GM18520 (cell line): Measurements from ENCODE around the gene DHX40.
"Not testable (repeated sequence)": the region's sequence is repeated elsewhere in the genome, so short reads cannot be mapped to it uniquely, and the experiment has no call there.

ENCODE experiments used
- ATAC-seq: cut with Tn5 transposase; IDR thresholded peaks from one replicate; pipeline ENCODE4 v1.9.1; 2021; ENCODE audit not compliant: unreplicated experiment

Gene DHX40

DNA sequence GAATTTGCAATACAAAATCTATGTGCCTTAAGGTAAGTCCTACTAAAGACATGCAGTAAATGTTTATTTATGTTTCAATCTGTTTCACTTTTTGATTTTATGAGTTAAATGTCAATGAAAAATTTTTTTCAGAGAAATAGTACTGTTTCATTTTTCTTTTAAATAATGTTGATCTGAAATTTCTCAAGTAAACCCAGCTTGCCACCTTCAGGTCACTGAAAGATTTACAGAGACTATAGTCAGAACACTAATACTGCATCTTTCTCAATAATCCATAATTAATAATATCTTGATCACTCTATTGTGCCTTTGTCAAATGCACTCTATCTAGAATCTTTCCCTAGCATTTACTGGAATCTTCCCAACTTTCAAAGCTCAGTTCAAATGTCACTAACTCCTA, 6.5 kb upstream of the DHX40 start:
- ATAC-seq: no peak

DNA sequence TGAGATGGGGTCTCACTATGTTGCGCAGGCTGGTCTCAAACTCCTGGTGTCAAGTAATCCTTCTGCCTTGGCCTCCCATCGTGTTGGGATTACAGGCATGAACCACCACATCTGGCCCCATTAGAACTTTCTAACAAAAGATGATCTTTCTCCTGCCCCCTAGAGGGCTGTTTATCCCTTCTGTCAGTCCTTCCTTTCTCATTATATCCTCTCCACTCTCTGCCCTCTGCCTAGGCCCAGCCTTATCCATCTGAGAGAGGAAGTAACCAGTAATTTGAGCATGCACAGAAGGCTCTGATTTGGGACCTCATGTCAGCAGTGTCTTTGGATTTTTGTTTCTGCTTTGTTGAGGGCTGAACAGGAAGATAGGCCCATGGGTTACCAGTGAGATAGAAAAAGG, 4.4 kb upstream of the DHX40 start:
- no peak for ATAC-seq

DNA sequence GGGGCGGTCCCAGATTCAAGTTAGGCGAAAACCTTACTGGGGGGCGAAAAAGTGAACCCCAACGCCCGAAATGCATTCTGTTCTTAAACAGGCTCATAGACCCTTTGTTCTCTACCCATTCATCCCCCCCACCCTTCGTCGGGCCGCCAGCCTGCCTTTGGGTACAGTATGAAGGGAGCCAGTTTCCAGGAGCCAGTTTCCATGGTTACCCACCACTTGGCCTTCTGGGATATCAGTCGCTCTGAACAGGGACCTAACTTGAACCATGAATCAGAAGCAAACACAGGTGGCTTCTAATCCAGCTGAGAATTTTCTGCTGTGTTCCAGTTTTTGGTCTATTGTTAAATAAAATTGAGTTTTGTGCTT, 532 bp downstream of the DHX40 start:
- no peak for ATAC-seq

DNA sequence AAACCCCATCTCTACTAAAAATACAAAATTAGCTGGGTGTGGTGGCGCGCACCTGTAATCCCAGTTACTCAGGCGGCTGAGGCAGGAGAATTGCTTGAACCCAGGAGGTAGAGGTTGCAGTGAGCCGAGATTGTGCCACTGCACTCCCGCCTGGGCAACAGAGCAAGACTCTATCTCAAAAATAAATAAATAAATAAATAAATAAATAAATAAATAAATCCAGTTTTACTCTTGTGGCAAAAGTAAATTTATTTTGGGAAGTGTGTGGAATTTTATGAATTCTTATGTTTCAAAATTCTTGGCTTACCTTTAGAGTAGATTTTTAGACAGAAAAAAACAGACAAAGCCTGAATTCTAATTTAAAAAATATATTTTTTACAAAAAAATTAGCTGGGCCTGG, 3.7 kb downstream of the DHX40 start:
- not testable (repeated sequence) for ATAC-seq

DNA sequence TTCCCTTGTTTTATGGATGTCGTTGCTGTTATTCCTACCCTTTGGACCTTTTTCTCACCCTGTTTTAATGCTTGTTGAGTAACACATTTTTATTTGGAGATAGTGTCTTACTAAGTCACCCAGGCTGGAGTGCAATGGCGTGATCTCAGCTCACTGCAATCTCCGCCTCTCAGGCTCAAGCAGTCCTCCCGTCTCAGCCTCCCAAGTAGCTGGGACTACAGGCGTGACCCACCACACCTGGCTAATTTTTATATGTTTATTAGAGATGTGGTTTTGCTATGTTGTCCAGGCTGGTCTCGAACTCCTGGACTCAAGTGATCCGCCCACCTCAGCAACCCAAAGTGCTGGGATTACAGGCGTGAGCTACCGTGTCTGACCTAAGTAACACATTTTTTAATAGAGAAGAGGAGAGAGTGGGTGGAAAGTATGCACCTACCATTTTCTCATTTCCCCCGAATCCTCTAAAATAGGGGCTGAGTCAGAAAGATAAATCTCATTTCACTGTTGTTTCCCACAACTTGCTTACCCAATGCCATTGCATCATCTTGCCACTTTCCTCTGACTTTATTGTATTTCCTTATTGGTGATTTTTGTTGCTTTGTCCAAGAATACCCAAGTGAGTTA, 7.0 kb downstream of the DHX40 start:
- no peak for ATAC-seq

DNA sequence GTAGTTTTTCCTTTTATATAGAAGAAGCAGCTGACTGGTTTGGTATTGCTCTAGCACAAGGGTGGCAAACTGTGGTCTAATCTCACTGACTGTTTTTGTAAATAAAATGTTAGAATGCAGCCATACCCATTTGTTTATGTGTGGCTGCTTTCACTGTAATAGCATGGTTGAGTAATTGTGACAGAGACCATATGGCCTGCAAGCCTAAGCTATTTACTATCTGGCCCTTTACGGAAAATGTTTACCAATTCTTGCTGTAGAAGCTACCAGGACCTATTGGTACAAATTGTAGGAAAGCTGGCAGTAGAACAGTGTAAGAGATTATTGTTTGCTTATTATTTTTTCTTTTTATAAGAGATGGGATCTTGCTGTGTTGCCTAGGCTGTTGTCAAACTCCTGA, 18.8 kb downstream of the DHX40 start:
- ATAC-seq: not testable (repeated sequence)

DNA sequence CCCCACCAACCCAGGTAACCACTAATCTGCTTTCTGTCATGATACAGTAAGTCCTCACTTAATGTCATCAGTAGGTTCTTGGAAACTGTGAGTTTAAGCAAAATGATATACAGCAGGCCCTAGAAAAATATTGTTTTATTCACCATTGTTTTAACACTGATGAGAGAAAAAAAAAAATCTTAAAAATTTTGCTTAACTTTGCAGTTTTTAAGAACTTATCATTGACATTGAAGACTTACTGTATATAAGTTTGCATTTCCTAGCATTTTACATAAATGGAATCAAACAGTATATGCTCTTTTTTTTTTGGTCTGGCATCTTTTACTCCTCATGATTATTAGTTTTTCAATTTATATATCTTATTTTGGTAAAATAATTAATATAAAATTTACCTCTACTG, 34.8 kb downstream of the DHX40 start:
- ATAC-seq: no peak

DNA sequence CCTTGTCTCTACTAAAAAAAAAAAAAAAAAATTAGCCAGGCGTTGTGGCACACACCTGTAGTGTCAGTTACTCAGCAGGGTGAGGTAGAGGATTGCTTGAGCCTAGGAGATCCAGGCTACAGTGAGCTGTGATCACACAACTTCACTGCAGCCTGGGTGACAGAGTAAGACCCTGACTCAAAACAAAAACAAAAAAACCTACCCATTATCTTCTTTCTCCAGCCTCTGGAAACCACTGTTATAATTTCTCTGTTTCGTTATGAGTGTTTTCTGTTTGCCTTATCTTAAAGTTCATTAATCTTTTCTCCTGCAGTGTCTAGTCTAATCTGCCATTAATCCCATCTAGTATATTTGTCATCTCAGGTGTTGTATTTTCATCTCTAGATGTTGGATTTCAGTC, 35.7 kb downstream of the DHX40 start:
- ATAC-seq: no peak

DNA sequence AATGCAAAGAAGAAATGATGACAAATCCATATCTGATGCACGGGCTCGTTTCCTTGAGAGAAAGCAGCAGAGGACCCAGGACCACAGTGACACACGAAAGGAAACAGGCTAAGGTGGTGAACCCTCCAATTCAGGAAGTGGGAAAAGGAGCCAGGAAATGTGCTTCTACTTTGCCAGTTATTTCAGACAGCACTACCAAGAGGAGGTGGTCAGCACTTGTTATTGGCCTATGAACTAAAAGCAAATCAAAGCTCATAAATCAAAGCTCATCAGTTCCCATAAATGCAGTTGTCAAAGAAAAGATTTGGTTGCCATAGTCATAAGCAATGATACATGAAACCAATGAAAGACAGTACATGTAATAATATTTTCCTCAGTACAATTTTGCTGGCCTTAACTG, 41.7 kb downstream of the DHX40 start:
- no peak for ATAC-seq

DNA sequence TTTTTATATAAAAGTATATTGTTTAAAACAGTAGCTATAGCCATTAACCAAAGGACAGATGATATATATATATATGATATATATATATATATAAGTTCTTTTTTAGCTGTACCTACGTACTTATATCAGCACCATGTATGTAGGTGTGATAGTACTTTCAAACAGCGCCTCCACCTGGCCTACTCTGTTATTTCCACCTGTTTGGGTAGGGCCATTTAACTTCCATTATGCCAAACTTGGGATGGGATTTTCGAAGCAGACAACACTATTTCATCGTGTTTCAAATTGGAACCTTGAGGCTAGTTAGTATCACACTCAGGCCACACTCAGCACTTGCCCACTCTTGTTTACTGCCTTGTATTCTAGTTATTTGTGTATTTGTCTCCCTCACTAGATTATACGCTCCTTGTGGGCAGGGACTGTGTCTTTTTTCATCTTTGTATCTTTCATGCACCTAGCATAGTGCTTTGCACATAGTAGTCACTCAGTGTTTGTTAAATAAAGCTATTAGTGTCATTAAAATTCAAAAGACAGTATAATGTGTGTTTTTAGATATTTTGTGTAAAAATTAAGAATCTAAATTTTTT, 42.5 kb downstream of the DHX40 start:
- ATAC-seq: no peak

DNA sequence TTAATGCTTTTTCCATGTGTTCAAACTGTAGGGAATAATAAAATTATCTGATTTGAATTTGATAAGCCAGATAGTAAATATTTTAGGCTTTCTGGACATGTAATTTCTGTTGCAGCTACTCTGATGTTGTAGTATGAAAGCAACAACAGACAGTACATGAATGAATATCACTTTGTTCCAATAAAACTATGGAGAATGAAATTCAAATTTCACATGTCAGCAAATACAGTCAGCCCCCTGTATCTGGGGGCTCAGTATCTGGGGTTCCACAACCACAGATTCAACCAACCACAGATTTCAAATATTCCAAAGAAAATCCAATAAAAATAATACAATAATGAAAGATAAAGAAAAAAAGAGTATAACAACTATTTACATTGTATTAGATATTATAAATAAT, 46.1 kb downstream of the DHX40 start:
- no peak for ATAC-seq

DNA sequence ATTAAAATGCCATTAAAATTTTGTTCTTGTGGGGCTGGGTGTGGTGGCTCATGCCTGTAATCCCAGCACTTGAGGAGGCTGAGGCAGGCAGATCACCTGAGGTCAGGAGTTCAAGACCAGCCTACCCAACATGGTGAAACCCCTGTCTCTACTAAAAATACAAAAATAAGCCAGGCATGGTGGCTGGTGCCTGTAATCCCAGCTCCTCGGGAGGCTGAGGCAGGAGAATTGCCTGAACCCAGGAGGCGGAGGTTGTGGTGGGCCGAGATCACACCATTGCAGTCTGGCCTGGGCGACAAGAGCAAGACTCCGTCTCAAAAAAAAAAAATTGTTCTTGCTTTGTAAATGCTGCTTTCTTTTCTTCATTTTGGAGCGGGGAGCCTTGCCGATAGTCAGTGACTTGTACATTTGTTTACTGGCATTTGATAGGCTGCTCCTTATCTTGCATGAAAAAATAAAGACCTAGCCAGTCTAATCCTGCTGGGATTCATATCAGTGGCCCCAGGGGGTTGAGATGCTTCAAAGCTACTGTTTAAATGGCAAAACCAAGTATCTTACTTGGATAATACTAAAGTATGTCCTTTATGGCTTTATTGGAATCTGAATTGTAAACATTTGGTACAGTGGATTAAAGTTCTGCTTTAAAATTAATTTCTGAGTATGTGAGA, 51.0 kb downstream of the DHX40 start:
- no peak for ATAC-seq

DNA sequence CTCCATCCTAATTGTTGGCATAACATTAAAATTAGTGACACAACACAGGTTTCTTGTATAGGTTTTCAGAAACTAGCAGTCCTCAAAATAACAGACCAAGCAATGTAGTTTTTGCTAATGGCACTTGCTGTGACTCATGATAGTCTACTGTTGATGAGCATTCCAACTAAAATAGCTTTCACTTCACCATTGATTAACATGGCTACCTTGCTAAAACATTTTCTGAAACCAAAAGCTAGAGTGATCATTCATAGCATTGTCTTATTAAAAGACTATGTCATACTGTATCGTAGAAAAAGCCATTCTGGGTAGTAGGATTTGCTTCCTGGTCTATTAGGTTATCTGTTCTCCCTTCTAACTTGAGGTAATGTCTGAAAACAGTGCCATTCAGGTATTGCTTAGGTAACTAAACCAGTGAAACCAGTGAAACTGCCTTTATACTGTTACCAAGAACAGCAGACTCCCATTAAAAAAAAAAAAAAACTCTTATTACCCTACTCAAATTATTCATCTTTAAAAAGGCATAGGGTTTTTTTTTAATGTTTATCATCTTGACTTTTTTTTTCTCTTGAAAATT, 51.8 kb downstream of the DHX40 start:
- no peak for ATAC-seq

DNA sequence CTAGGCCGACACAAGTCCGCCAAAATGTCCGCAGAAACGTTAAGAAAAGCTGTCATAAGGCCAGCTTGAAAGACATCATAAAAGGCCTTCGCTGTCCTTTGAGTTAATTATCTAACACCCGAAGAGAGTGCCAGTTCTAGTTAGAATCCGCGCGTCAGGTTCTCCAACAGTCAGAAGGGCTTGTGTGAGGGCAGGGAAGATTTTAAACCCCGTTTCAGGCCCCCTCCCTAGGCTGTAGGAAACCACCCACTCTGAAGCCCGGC, 53.6 kb downstream of the DHX40 start:
- ATAC-seq: no peak

DNA sequence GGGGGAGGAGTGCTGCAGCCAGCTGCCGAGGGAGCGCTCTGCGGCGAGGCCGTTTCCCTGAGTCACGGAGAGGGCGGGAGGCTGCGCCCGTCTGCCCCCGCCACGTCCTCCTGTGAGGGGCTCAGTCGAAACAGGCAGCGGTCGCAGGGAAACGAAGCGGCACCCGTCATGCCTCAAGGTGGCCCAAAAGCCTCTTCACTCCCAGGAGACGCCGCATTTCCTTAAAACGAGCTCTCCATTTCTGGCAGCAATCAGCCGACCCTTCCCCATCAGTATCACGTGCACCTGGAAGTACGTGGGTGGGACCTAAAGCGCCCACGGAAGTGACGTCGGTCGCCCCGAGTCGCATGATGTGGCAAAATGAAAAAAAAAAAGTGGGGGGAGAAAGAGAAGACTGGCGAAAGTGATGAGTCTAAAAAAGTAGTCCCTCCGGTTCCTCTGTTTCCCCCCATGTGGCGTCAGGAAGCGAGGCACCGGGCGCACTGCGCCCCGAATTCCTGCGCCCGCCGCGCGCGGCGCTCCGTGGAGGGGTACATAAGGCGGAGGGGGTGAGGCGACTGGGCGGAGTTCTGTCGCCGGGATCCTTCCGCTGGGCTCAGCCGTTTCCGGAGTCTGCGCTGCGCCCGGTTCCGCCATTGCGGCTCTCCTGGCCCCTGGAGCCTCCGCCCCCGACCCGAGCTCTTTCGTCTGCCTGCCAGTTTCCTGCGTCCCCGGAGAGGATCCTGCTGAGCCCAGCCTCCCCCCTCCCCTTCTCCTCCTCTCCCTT, 54.1 kb downstream of the DHX40 start, which contains the start of gene CLTC:
Gene CLTC, plus strand, starts transcription at position 598 of the 766 bp plus-strand sequence. CDS start 237 bp downstream, outside the sequence.
- ATAC-seq: peak; percentile 70

DNA sequence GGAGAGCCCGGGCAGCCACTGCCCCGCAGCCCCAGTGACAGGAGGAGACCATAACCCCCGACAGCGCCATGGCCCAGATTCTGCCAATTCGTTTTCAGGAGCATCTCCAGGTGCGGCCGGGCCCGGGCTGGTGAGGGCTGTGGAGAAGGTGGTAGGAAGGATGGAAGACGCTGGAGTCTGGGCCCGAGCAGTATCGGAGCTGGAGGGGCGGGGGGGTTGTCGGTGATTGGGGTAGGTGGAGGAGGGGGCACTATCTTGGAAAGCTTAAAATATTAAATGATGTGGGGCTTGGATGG, 54.6 kb downstream of the DHX40 start:
- ATAC-seq: no peak

DNA sequence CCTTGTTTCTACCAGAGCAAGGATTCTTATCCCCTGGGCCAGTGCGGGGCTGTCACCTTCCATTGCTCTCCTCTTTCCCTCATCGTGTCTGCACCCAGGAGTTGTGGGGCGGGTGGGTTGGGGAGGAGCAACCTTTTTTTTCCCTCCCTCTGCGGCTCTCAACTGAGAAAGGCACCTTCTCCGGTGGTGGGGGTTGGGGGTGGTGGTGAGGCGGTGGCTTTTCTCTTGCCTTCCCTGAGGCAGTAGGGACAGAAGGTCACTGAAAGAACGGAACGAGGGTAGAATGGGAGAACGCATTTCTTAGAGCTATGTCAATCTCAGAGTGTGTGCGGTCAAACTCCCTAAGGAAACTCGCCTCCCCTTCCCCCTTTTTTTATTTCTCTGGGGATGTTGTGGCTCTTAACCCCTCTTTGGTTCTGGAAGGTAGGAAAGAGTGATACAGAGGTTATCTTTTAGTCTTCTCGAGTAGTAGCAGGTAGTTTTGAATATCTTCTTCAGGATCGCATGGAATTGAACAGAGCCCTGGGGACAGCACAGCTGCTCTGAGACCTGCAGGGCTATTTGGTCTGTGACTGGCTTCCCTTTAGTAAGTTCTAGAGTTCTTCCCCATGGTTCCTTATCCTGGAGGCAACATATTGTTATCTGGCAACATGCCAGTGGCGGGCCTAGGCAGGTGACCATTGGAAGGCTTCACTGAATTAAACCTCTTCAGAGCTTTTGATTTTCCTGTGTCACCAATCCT, 55.3 kb downstream of the DHX40 start:
- ATAC-seq: no peak

DNA sequence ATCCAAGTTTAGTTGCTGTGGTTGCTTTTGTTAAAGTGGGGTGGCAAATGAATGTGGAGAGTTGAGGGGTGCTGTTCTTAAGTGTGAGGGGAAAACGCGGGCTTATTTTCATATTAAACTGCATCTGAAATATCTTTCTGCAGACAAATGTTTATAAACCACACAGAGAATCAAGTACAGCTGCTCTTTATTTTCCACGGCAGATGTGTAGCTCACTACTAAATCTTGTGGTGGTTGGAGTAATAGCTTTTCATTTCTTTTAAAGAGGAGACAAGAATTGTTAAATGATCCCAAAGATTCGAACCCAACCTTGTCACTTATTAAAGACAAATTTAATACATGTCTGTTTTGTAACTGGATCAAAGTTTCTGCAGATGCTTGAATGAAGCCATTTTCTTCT, 56.4 kb downstream of the DHX40 start:
- no peak for ATAC-seq

DNA sequence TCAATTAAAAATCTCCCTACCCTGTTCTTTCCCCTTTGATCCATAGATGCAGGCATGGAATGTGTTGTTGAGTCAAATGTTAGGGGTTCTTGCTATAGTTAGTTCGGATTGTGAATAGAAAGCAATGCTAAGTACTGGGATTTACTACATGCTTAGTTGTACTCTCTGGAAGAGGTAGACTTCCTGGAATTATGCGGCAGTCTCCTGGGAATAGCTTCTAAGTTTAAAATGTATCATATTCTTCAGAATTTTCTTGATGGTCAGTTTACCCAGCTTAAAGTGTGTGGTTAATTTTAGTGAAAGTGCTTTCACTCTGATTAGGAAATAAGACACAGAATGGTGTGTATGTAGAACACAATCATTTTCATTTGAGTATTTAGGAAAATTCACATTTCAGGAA, 57.7 kb downstream of the DHX40 start:
- no peak for ATAC-seq

DNA sequence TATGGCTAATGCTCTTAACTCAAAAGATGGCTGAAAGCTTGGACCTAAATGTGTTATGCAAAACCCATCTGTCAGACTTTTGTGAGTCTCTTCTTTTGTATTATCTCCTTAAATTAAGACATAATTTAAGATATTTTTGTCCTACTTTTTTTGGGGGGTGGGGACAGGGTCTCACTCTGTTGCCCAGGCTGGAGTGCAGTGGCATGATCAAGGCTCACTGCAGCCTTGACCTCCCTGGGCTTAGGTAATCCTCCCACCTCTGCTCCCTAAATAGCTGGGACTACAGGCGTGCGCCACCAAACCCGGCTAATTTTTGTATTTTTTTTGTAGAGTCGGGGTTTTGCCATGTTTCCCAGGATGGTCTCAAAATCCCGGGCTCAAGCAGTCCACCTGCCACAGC, 61.3 kb downstream of the DHX40 start:
- no peak for ATAC-seq

DNA sequence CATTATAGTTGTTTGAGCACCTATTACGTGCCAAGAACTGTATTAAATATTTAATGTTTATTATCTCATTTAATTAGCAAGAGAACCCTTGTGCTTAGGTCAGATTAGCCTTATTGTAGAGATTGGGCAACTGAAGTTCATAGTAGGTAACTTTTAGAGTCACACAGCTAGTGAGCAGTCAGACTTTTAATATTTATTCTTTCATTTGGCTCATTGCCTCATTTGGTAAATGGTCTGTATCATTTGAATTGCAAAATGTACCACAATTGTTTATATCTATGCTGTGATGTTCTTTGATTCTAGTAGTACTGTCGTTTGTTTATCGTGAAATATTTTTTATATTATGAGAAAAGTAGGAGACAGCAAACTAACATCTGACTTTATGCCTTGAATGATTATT, 61.9 kb downstream of the DHX40 start:
- no peak for ATAC-seq
